Esophagus muscularis mucosa (tissue), 4 donors: Measurements from ENCODE around the gene MGAT4C. TPM values are rescaled to one million over a fixed set of nuclear protein-coding genes. Genes with fewer than 3 reads are reported as not detected.

Experiments used
- DNase-seq: peaks from one replicate; pipeline ENCODE4 v3.0.0-alpha.2; 2017; ENCODE audit errors: extremely low spot score
- H3K27ac ChIP-seq, 4 donors: fragments of 200-600 bp; sonication (generic); replicated peaks in 1 of 4; 1 replicate in 3 of 4; 2 replicates in 1 of 4; pipeline ENCODE4 v1.5.1; 2016 to 2019; ENCODE audit warnings: mild to moderate bottlenecking in 1 of 4
- H3K27me3 ChIP-seq, 4 donors: fragments of 200-600 bp; sonication (generic); one replicate each; pipeline versions ENCODE4 v1.5.1 to v1.6.0; 2016 to 2019
- H3K36me3 ChIP-seq, 4 donors: fragments of 200-600 bp; sonication (generic); one replicate each; pipeline ENCODE4 v1.5.1; 2016 to 2019
- H3K4me1 ChIP-seq, 4 donors: fragments of 200-600 bp; sonication (generic); one replicate each; pipeline ENCODE4 v1.5.1; 2016 to 2019
- H3K4me3 ChIP-seq, 4 donors: fragments of 200-600 bp; sonication (generic); 1 replicate in 2 of 4; 2 replicates in 2 of 4; pipeline ENCODE4 v1.5.1; 2016 to 2019; ENCODE audit warnings: mild to moderate bottlenecking in 4 of 4, moderate library complexity in 1 of 4
- H3K9me3 ChIP-seq, 4 donors: fragments of 200-600 bp; sonication (generic); 1 replicate in 3 of 4; 2 replicates in 1 of 4; pipeline ENCODE4 v1.5.1; 2016 to 2019
- CTCF ChIP-seq, 3 experiments: fragments of 200-600 bp in 2 of 3; fragments of 450-650 bp in 1 of 3; sonication (generic) in 2 of 3; IDR thresholded peaks; one replicate each; pipeline ENCODE4 v1.5.1; 2017 to 2019; ENCODE audit warnings: antibody characterized with exemption in 3 of 3, mild to moderate bottlenecking in 2 of 3, moderate library complexity in 1 of 3
- EP300 ChIP-seq: sonication (generic); formaldehyde crosslinking; IDR thresholded peaks from one replicate; pipeline ENCODE4 v1.6.1; 2017; ENCODE audit warnings: antibody characterized with exemption
- POLR2A ChIP-seq: fragments of 450-650 bp; IDR thresholded peaks from one replicate; pipeline ENCODE4 v1.6.1; 2017; ENCODE audit warnings: antibody characterized with exemption, moderate library complexity, mild to moderate bottlenecking, low read depth
- POLR2AphosphoS5 ChIP-seq, 2 donors: sonication (generic); formaldehyde crosslinking; IDR thresholded peaks; one replicate each; pipeline ENCODE4 v1.6.1; 2017; ENCODE audit warnings: antibody characterized with exemption in 2 of 2
- WGBS: methylation state at CpG from one replicate; pipeline ENCODE4 v1.1.5; 2018; 5-methylcytosine and 5-hydroxymethylcytosine counted together
- intact Hi-C: fragments of 100-400 bp; cut with DNase I; formaldehyde crosslinking; loops from one replicate; pipeline ENCODE4 v1.15.1; 2023
- total RNA-seq, 4 donors: library from RNA; depleted of rRNA; stranded (reverse); fragments of >200 nt; gene quantifications; one replicate each; pipeline versions ENCODE4 v1.1.0 to v1.2.1, GENCODE V29; 2016

Gene MGAT4C
- total RNA-seq, 4 donors from 2014 or later: 0.19 to 2.5 (median 0.38) TPM

- WGBS: 92% methylated on average over 12 of the region's 12 CpGs
- intact Hi-C loops: no loop called here
These were observed 308.9 kb downstream of the MGAT4C start for GRCh38 chr12:85947286-85947685.

GRCh38 chr12:85946375-85946774 is 309.8 kb downstream of the MGAT4C start:
- no peak for TF ChIP-seq POLR2AphosphoS5 (IDR thresholded peaks at IDR 0.05)
- TF ChIP-seq EP300: no peak
- no peak for TF ChIP-seq CTCF (IDR thresholded peaks at IDR 0.05)
- no peak for TF ChIP-seq POLR2A
- Histone ChIP-seq H3K4me3 (no peak overlapping the region), H3K4me1 (no peaks in the 10 kb centered on the region), H3K36me3 (no peaks in the 10 kb centered on the region), H3K27me3 (no peaks in the 10 kb centered on the region), H3K9me3 (no peaks in the 10 kb centered on the region), H3K27ac (no peak overlapping the region)
- 88% methylated on average over 5 of the region's 5 CpGs for WGBS
- intact Hi-C loops: no loop called here
- DNase-seq: no peak

More at GRCh38 chr12:85947286-85947685, 308.9 kb downstream of the MGAT4C start:
- no peaks in the 10 kb centered on the region for H3K4me1 ChIP-seq
- H3K9me3 ChIP-seq: no peaks in the 10 kb centered on the region
- no peaks in the 10 kb centered on the region for H3K36me3 ChIP-seq
- no peak for DNase-seq
- H3K27ac ChIP-seq: no peak overlapping the region
- no peak for TF ChIP-seq POLR2A
- TF ChIP-seq EP300: no peak
- no peak for TF ChIP-seq POLR2AphosphoS5 (IDR thresholded peaks at IDR 0.05)
- no peak for TF ChIP-seq CTCF (IDR thresholded peaks at IDR 0.05)
- no peak overlapping the region for H3K4me3 ChIP-seq
- H3K27me3 ChIP-seq: no peaks in the 10 kb centered on the region

- H3K4me1 ChIP-seq: no peaks in the 10 kb centered on the region
- no peak for TF ChIP-seq CTCF (IDR thresholded peaks at IDR 0.05)
- TF ChIP-seq POLR2AphosphoS5 (IDR thresholded peaks at IDR 0.05): no peak
- TF ChIP-seq POLR2A: no peak
- TF ChIP-seq EP300: no peak
- no peaks in the 10 kb centered on the region for H3K9me3 ChIP-seq
- no peak overlapping the region for H3K4me3 ChIP-seq
- intact Hi-C loops: no loop called here
- H3K27me3 ChIP-seq: no peaks in the 10 kb centered on the region
- H3K27ac ChIP-seq: no peak overlapping the region
- DNase-seq: no peak
- H3K36me3 ChIP-seq: no peaks in the 10 kb centered on the region
These were observed 329.0 kb downstream of the MGAT4C start for GRCh38 chr12:85927166-85927565.

- H3K27me3 ChIP-seq: no peaks in the 10 kb centered on the region
- H3K9me3 ChIP-seq: no peaks in the 10 kb centered on the region
- no peaks in the 10 kb centered on the region for H3K4me1 ChIP-seq
- TF ChIP-seq CTCF (IDR thresholded peaks at IDR 0.05) (peak; percentile 11 to 55 (median 46)), EP300 (no peak)
- H3K4me3 ChIP-seq: no peak overlapping the region
- DNase-seq: no peak
- WGBS: 88% methylated on average over 1 of the region's 1 CpG
- no peak overlapping the region for H3K27ac ChIP-seq
- no peaks in the 10 kb centered on the region for H3K36me3 ChIP-seq
- intact Hi-C loops: loop anchor here (5.0 kb wide), 1 partner anchor 457 kb away; no protein-coding TSS in a partner anchor
These were observed 332.3 kb downstream of the MGAT4C start for GRCh38 chr12:85923767-85924331.

GRCh38 chr12:85920324-85920947 is 335.8 kb downstream of the MGAT4C start:
- under 1% methylated on average over 3 of the region's 3 CpGs for WGBS
- no peak for TF ChIP-seq POLR2A
- no peak for TF ChIP-seq EP300
- peak; percentile 49 to 70 (median 56) for TF ChIP-seq CTCF (IDR thresholded peaks at IDR 0.05)
- no peak for TF ChIP-seq POLR2AphosphoS5 (IDR thresholded peaks at IDR 0.05)
- no peak for DNase-seq
- Histone ChIP-seq H3K4me1 (no peaks in the 10 kb centered on the region), H3K4me3 (no peak overlapping the region), H3K9me3 (no peaks in the 10 kb centered on the region), H3K27me3 (no peaks in the 10 kb centered on the region), H3K27ac (no peak overlapping the region), H3K36me3 (no peaks in the 10 kb centered on the region)
- intact Hi-C loops: loop anchor here (5.0 kb wide), 1 partner anchor 453 kb away; no protein-coding TSS in a partner anchor
